Activated B cell treated with CpG ODN at 0.5 μM for 24 hours (primary cell): ENCODE results near the gene TMEM89. TPM values are rescaled to one million over a fixed set of nuclear protein-coding genes. Genes with fewer than 3 reads are reported as not detected.
A peak's percentile ranks its signal among the peaks of the same experiment; 100 is the strongest.

Experiments
- ATAC-seq: fragments of 200-7000 bp; cut with Tn5 transposase; one replicate; pipeline ENCODE4 v1.10.0; 2021; ENCODE audit warnings: low read depth, mild to moderate bottlenecking, moderate library complexity
- CTCF ChIA-PET: fragments of 350-600 bp; sonication (Branson Sonifier 250); formaldehyde crosslinking; loops from one replicate; lab custom pipeline; 2021; ENCODE audit warnings: antibody characterized with exemption; lab: Charles Lee
- POLR2A ChIA-PET: fragments of 350-600 bp; sonication (Branson Sonifier 250); formaldehyde crosslinking; loops from one replicate; lab custom pipeline; 2021; ENCODE audit warnings: antibody characterized with exemption; lab: Charles Lee
- DNase-seq: peaks from one replicate; pipeline ENCODE4 v3.0.0; 2022
- H3K27ac Mint-ChIP-seq: one replicate; pipeline ENCODE4 v1.8.0; 2020; ENCODE audit warnings: mixed read lengths
- H3K27me3 Mint-ChIP-seq: one replicate; pipeline ENCODE4 v1.8.0; 2021; ENCODE audit warnings: mixed read lengths
- H3K36me3 Mint-ChIP-seq: one replicate; pipeline ENCODE4 v1.8.0; 2021; ENCODE audit warnings: low read depth, mixed read lengths
- H3K4me1 Mint-ChIP-seq: one replicate; pipeline ENCODE4 v1.8.0; 2021; ENCODE audit warnings: mixed read lengths
- H3K4me3 Mint-ChIP-seq: one replicate; pipeline ENCODE4 v1.8.0; 2020; ENCODE audit warnings: mild to moderate bottlenecking, mixed read lengths
- H3K9me3 Mint-ChIP-seq: one replicate; pipeline ENCODE4 v1.8.0; 2020; ENCODE audit warnings: mixed read lengths
- CTCF ChIP-seq: fragments of 200-600 bp; IDR thresholded peaks from one replicate; pipeline ENCODE4 v1.8.0; 2022; ENCODE audit warnings: antibody characterized with exemption, mild to moderate bottlenecking
- intact Hi-C: fragments of 100-400 bp; cut with micrococcal nuclease; formaldehyde crosslinking; loops from one replicate; pipeline ENCODE4 v1.15.1; 2024
- total RNA-seq: library from RNA; stranded (reverse); gene quantifications from 2 replicates; pipeline ENCODE4 v1.2.3, GENCODE V29; 2022

Gene TMEM89
- total RNA-seq, 1 donor from 2014 or later: not detected

DNA sequence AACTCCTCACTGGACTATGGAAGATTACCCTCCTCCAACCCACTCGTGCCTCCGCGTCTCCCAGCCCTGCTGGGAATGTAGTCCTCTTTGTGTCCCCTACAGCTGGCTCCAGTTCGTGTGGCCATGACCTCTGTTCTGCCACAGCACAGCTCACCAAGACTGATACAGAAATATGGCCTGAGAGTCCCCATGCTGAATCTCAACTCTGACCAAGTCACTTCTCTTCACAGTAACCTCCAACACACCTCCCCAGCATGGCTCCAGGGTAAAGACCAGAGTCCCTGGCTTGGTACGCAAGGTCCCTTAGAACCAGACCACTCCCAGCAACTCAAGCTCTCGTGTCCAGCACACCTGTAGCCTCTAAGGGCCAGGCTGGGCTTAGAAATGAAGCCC, 24.2 kb downstream of the TMEM89 start:
- H3K36me3 Mint-ChIP-seq: peaks cover 50% of the 10 kb centered on the region
- intact Hi-C loops: no loop called here

DNA sequence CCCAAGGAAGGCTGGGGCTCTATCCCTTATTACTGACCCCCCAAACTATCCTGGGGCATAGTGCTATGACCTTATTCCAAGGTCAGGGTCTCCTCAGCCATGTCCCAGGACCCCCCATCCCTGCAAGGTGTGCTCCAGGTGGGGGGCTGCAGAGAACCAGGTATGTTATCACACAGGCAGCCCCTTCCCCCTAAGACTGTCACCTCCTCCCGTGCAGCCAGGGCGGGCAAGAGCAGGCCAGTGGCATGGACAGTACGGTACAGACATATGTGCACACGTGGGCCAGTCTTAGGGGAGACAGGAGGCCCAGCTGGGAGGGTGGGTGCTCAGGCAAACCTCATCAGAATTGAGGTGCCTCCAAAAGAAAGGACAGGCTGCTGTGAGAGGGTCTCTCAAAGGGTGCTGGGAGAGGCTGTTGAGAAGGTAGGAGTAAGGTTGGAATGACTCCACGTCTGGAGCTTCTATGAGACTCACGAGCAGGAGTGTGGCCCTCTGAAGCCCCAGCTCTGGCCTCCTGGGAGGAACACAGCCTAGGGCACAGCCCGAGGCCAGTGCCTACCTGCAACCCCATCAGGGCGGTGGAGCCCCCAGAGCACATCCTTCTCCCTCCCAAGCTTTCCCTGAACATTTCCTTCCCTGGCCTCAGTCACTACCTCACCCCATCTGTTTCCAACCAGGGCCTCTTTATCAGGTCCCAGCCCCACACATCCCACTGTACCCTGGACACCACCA, 24.7 kb downstream of the TMEM89 start:
- H3K9me3 Mint-ChIP-seq: no peaks in the 10 kb centered on the region
- H3K27ac Mint-ChIP-seq: no peak overlapping the region
- H3K36me3 Mint-ChIP-seq: peaks cover 45% of the 10 kb centered on the region
- intact Hi-C loops: no loop called here
- ChIA-PET POLR2A (no interaction called here), CTCF (no interaction called here)
- peaks cover 14% of the 10 kb centered on the region for H3K4me1 Mint-ChIP-seq
- H3K27me3 Mint-ChIP-seq: peaks cover 18% of the 10 kb centered on the region
- no peak overlapping the region for H3K4me3 Mint-ChIP-seq
- ATAC-seq (no peak), DNase-seq (no peak)
- no peak for TF ChIP-seq CTCF

More for the DNA sequence above, 24.2 kb downstream of the TMEM89 start:
- H3K27me3 Mint-ChIP-seq: peaks cover 18% of the 10 kb centered on the region
- CTCF ChIA-PET: no interaction called here
- no peak for DNase-seq
- H3K9me3 Mint-ChIP-seq: no peaks in the 10 kb centered on the region
- H3K4me1 Mint-ChIP-seq: peaks cover 14% of the 10 kb centered on the region
- no peak for ATAC-seq
- no peak for TF ChIP-seq CTCF
- H3K4me3 Mint-ChIP-seq: no peak overlapping the region
- POLR2A ChIA-PET: no interaction called here
- H3K27ac Mint-ChIP-seq: no peak overlapping the region

DNA sequence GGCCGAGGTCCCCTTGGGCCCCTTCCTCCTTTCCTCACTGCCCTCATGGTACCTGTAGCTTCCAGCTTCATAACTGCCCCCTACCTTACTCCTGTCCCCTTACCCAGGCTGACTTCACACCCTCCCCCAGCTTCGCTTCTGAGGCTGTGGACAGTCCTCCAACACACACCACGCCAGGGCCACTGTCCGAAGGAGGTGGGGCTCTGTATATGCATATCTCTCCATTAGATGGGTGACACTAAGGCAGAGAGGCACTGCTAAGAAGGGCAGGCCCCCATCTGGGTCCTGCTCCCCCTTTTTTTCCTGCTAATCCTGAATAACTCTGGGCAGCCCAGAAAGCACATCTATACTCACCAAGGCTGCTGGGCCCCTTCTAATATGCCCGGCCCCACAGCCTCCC, 25.4 kb downstream of the TMEM89 start:
- DNase-seq (no peak), ATAC-seq (no peak)
- Mint-ChIP-seq H3K9me3 (no peaks in the 10 kb centered on the region), H3K27ac (no peak overlapping the region), H3K4me3 (no peak overlapping the region), H3K36me3 (peaks cover 38% of the 10 kb centered on the region), H3K4me1 (peaks cover 14% of the 10 kb centered on the region), H3K27me3 (peaks cover 18% of the 10 kb centered on the region)
- POLR2A ChIA-PET: no interaction called here
- CTCF ChIA-PET: no interaction called here
- intact Hi-C loops: no loop called here
- no peak for TF ChIP-seq CTCF

DNA sequence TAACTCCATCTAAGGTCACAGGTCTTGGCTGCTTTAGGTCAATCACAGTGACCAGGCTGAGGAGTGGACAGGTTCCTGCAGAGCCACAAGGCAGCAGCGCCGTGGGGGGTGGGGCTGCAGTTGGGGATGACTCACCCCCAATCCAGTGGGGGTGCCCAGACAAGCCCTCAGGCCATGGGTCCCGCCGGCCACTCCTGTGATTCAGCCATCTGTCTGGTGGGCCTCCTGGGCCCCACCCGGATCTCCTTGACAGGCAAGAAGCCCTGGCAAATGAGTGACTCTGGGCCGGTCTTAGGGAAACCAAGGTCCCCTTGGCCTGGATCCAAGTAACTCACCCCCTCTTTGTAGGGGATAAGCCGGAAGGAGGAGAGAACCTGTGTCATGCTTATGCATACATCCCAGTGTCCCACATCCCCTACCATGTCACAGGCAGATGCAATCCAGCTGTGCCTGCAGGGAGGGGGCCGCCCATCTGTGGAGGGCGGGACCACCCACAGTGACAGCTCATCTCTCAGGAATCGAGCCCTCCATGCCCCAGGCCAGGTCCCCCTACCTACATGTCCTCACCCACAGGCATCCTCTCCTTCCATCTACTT, 25.9 kb downstream of the TMEM89 start:
- H3K9me3 Mint-ChIP-seq: no peaks in the 10 kb centered on the region
- ChIA-PET CTCF (no interaction called here), POLR2A (no interaction called here)
- H3K4me1 Mint-ChIP-seq: peaks cover 14% of the 10 kb centered on the region
- TF ChIP-seq CTCF: no peak
- DNase-seq (no peak), ATAC-seq (peak; percentile 18)
- peaks cover 33% of the 10 kb centered on the region for H3K36me3 Mint-ChIP-seq
- no peak overlapping the region for H3K4me3 Mint-ChIP-seq
- intact Hi-C loops: no loop called here
- no peak overlapping the region for H3K27ac Mint-ChIP-seq
- peaks cover 23% of the 10 kb centered on the region for H3K27me3 Mint-ChIP-seq

DNA sequence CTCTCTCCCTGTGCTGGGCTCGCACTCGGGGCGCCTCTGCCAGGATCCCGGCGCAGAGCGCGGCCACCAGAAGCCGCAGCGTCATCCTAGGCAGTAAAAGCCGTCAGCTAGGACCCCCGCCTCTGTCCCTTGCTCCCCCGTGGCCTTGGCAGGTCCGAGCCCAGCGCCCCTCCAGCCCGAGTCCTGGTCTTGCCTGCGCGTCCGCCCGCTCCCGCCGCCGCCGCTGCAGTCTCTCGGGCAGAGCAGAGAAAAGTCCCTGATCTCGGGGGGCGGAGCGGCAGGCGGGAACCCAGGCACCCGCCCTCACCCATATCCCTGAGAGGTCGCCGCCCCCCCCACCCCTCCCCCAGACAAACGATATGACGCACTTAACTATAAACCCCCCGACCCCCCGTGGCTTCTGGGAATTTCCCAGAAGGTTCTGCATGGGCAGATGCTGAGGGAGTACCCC, 26.5 kb downstream of the TMEM89 start, which contains the start of gene COL7A1:
Gene COL7A1, minus strand, starts transcription at position 255 of the 451 bp plus-strand sequence. Its CDS starts 170 bp downstream, at position 85.
- DNase-seq (no peak), ATAC-seq (peak; percentile 66)
- peak within 1 kb of the TSS; percentile 57 for H3K4me3 Mint-ChIP-seq
- no peaks in the 10 kb centered on the region for H3K9me3 Mint-ChIP-seq
- ChIA-PET POLR2A (no interaction called here), CTCF (no interaction called here)
- H3K4me1 Mint-ChIP-seq: peaks cover 14% of the 10 kb centered on the region
- peaks cover 27% of the 10 kb centered on the region for H3K36me3 Mint-ChIP-seq
- peaks cover 23% of the 10 kb centered on the region for H3K27me3 Mint-ChIP-seq
- no peak for TF ChIP-seq CTCF
- intact Hi-C loops: no loop called here
- H3K27ac Mint-ChIP-seq: no peak within 1 kb of the TSS
